NCI-H128 (cell line): Measurements from ENCODE around the gene AUTS2.

ENCODE experiments used
- DNase-seq: peaks from one replicate; lab custom pipeline; 2025; ENCODE audit not compliant: unreplicated experiment; lab: John Stamatoyannopoulos, UW

AUTS2 gene

GRCh38 chr7:69599955-69600709 lies 1.9 kb downstream of the AUTS2 start:
- DNase-seq, result no peak

GRCh38 chr7:69600710-69601519 lies 2.6 kb downstream of the AUTS2 start:
- no peak for DNase-seq

GRCh38 chr7:69602522-69602921 lies 4.2 kb downstream of the AUTS2 start:
- no peak for DNase-seq

GRCh38 chr7:69603351-69603750 lies 5.1 kb downstream of the AUTS2 start:
- no peak for DNase-seq

GRCh38 chr7:69603937-69604494 lies 5.7 kb downstream of the AUTS2 start:
- no peak for DNase-seq

GRCh38 chr7:69605070-69605469 lies 6.8 kb downstream of the AUTS2 start:
- no peak for DNase-seq

GRCh38 chr7:69605546-69605945 lies 7.3 kb downstream of the AUTS2 start:
- no peak for DNase-seq

GRCh38 chr7:69608049-69608448 lies 9.8 kb downstream of the AUTS2 start:
- no peak for DNase-seq

- DNase-seq, result no peak
Observed at GRCh38 chr7:69608878-69609277, 10.6 kb downstream of the AUTS2 start.

GRCh38 chr7:69609541-69610373 lies 11.5 kb downstream of the AUTS2 start:
- no peak for DNase-seq

- DNase-seq, result no peak
Observed at GRCh38 chr7:69610374-69611084, 12.3 kb downstream of the AUTS2 start.

- DNase-seq, result no peak
Observed at GRCh38 chr7:69612981-69613380, 14.7 kb downstream of the AUTS2 start.

- DNase-seq, result no peak
Observed at GRCh38 chr7:69613846-69614245, 15.6 kb downstream of the AUTS2 start.

- no peak for DNase-seq
Observed at GRCh38 chr7:69615685-69616084, 17.4 kb downstream of the AUTS2 start.

GRCh38 chr7:69617364-69617763 lies 19.1 kb downstream of the AUTS2 start:
- no peak for DNase-seq

- DNase-seq, result no peak
Observed at GRCh38 chr7:69619054-69619453, 20.8 kb downstream of the AUTS2 start.

- no peak for DNase-seq
Observed at GRCh38 chr7:69619635-69620034, 21.4 kb downstream of the AUTS2 start.

GRCh38 chr7:69620063-69620462 lies 21.8 kb downstream of the AUTS2 start:
- no peak for DNase-seq

- no peak for DNase-seq
Observed at GRCh38 chr7:69620650-69621049, 22.4 kb downstream of the AUTS2 start.

- no peak for DNase-seq
Observed at GRCh38 chr7:69622014-69622835, 23.9 kb downstream of the AUTS2 start.
